ENCODE measurements around the gene MPP2.
"Not testable (repeated sequence)": the region's sequence is repeated elsewhere in the genome, so short reads cannot be mapped to it uniquely, and the experiment has no call there.

Gene MPP2

GRCh38 chr17:43844241-43844640 lies 63.1 kb downstream of the MPP2 start:
- no peak for DNase-seq

DNA sequence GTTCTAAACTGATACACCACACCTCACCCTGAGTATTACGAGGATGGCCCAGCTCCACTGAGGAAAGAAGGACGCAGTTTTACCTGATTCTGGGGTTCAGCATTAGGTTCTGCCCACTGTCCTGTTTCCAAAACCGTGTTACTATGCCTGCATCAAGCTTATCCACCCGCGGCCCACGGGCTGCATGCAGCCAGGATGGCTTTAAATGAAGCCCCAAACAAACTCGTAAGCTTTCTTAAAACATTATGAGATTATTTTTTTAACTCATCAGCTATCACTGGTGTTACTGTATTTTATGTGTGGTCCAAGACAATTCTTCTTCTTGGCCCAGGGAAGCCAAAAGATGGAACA lies 64.4 kb downstream of the MPP2 start:
- DNase-seq, result no peak

DNA sequence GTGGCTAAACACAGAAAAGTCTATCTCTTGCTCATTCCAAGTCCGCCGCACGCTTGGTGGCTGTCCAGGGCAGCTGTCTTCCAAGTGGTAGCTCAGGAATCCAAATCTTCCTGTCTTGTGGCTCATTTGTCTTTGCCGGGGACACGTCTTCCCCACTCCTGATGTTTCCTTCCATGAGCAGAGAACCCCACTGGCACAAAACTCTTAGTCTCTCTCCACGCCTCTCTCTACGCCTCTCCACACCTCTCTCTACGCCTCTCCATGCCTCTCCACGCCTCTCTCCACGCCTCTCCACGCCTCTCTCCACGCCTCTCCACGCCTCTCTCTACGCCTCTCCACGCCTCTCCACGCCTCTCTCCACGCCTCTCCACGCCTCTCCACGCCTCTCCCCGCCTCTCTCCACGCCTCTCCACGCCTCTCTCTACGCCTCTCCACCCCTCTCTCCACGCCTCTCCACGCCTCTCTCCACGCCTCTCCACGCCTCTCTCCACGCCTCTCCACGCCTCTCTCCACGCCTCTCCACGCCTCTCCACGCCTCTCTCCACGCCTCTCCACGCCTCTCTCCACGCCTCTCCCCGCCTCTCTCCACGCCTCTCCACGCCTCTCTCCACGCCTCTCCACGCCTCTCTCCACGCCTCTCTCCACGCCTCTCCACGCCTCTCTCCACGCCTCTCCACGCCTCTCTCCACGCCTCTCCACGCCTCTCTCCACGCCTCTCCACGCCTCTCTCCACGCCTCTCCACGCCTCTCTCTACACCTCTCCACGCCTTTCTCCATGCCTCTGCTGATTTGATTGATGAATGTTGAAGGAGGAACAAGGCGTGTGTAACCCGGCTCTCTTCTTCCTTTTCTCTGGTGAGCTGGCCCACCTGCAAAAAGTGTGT lies 65.0 kb downstream of the MPP2 start:
- not testable (repeated sequence) for DNase-seq

GRCh38 chr17:43841282-43841681 lies 66.1 kb downstream of the MPP2 start:
- no peak for DNase-seq

DNA sequence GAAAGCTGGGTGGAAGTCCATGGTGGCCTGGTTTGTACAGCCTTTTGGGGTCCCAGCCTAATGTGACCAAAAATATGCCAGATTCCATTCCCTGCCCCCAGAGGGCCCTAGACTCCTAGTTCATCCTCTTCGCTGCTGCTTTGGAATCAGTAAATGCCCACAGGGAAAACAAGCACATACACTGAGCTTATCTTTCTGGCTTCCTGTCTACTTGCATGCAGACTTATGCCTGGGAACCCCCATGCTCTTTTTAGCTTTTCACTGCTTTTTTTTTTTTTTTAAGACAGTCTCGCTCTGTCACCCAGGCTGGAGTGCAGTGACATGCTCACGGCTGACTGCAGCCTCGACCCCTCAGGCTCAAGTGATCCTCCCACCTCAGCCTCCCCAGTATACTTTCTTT lies 66.5 kb downstream of the MPP2 start:
- no peak for DNase-seq

- no peak for DNase-seq
These were observed 67.6 kb downstream of the MPP2 start for GRCh38 chr17:43839670-43840108.

DNA sequence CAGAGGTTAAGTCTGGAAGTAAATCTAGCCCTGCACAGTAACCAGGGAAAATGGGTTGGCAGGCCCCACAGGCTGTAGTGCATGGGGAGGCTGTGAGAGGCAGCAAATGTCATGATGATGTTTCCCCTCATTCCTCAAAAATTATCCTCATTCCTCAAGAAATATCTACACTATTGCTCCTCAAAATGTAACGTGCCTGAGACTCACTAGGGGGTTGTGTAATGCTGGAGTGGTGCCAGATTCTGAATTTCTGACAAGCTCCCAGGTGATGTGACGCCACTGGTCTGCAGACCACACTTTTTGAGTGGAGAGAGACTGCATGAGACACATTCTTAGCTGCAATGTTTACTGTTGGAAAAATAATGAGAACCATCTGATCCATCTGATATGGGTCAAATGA lies 73.2 kb downstream of the MPP2 start:
- no peak for DNase-seq

DNA sequence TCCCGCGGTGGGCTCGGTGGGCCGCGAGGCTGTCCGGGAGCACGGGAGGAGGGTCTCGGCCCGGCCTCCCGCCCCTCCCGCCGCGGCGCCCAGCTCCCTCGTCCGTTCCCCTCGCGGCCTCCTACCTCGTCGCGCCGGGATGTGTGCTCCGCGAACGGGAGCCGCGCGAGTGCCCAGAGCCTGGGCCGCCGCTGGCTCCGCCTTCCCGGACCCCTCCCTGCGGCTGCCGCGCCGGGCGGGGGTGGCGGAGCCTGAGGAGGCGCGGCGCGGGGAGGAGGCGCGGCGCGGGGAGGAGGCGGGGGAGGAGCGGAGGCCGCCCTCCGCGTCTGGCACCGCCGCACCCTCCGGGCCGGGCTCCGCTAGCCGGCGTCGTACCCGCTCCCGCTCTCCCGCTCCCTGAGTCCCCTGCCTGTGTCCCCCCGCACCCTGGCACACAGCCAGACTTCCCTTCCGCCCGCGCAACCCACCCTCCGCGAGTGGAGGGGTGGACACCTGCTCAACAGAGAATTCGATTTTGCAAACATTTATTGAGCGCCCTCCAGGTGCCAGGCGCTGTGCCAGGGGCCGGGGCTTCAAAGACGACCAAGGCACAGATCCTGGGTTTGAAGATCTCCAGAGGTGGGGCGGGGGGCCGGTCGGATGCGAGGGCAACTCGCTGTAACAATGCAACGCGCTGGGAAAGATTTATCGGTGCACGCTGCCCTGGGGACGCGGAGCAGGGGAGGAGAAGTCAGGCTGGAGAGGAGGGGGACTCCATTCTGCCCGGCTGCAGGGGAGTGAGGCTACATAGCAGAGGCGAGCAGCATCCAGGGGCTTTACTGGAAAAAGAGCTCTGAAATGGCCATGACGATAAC lies 74.1 kb downstream of the MPP2 start, which contains the start of gene MPP3:
Gene MPP3, minus strand, starts transcription at position 171 of the 854 bp plus-strand sequence. CDS start 1,240 bp downstream, outside the sequence.
- peak; percentile 25 to 46 for DNase-seq

DNA sequence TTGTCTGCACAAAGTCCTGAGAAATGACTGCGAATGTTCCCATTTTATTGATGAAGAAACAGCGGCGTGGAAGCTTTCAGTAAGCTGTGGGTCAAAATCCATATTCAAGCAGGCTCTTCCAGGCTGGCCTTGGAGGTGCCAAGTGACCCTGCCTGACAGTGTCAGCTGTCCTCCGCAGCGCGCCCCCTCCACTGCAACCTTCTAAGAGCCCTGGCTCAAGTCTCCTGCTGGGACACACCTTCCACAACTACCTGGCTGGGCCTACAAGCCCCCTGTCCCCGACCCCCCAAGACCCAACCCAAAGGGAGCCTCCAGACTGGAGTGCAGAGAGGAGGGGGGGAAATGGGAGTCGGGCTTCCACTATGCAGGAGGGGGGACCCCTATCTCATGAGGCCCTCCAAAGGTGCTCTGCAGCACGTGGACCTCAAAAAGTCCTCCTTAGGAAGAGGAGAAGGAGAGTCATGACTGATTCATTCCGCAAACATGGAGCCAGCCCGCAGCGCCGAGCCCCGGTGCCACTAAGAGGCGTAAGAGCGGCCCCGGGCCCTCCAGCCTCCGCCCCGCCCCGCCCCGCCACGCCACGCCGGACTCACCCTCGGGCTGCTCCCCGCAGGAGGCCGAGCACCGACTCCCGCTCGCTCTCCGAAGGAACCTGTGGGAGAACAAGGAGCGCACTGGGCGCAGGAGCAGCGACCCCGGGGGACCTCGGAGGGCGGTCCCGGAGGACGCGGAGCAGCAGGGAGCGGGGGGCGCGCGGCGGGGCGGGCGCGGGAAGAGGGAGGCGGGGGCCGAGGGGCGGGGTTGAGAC lies 75.0 kb downstream of the MPP2 start:
- DNase-seq, result no peak

DNA sequence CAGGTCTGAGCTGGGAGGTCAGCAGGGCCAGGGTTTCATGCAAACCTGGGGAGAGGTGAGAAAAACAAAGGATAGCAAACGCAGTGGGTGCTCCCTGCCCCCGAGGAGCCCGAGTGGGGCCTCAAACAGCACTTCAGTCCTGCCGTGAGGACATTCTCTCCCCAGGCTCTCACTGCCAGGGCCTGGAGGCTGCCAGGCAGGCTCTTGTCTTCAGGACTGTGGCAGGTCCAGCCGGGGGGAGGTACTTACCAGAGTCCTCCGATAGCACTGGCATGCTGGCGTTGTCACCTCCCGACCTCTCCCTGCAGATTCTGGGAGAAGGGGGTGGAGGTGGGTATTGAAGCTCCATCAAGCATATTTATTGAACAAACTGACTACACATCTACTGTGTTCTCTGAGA lies 75.7 kb downstream of the MPP2 start:
- DNase-seq, result no peak

GRCh38 chr17:43830510-43831140 lies 76.7 kb downstream of the MPP2 start:
- DNase-seq, result no peak

GRCh38 chr17:43829738-43830137 lies 77.6 kb downstream of the MPP2 start:
- no peak for DNase-seq

DNA sequence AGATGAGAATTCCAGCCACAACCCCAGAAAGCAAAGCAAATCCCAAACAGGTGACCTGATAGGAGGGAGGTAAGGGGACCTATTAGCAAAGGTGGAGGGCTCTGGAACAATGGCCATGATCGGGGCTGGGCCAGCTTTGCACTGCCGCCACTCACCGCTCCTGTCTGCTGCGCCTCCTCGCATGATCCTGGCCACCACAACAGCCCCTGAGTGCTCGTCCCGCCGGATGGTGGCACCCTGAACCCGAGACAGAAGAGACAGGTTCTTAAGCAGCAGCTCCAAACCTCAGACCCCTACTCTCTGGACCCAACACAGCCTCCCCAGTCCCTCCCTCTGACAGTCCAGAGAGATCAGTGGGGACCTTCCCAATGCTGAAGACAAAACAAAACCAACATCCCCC lies 79.7 kb downstream of the MPP2 start:
- DNase-seq, result no peak

DNA sequence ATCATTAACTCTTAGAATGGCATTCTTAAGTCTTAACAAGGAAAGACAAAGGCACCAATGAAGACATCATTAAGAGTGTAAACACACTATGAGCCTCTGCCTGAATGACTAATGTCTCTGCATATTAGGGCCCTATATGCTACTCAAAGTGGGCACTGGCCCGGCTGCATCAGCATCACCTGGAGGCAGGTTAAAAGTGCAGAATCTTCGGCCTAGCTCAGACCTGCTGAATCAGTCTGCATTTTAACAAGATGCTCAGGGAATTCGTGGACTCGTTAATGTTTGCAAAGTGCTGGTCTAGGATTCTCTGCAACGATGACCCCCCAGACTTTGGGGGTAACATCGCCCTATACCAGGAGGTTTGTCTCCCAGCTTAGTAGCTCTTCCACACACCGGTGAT lies 81.1 kb downstream of the MPP2 start:
- no peak for DNase-seq

GRCh38 chr17:43825567-43825966 lies 81.8 kb downstream of the MPP2 start:
- DNase-seq, result no peak
